WERI-Rb-1 (cell line): Measurements from ENCODE around the gene PTPRN2.

Experiments
- DNase-seq: peaks from one replicate; pipeline ENCODE4 v3.0.0-alpha.2; 2020
- H3K27ac ChIP-seq: fragments of 250-450 bp; sonication (Bioruptor Pico); 2 replicates; pipeline ENCODE4 v1.5.1; 2020; ENCODE audit warnings: mild to moderate bottlenecking, moderate library complexity
- H3K27me3 ChIP-seq: fragments of 250-450 bp; sonication (Bioruptor Pico); 2 replicates; pipeline ENCODE4 v1.5.1; 2021; ENCODE audit warnings: mild to moderate bottlenecking, low read depth, moderate library complexity; ENCODE audit not compliant: insufficient read depth, severe bottlenecking
- H3K36me3 ChIP-seq: fragments of 250-450 bp; sonication (Bioruptor Pico); 2 replicates; pipeline ENCODE4 v1.5.1; 2020; ENCODE audit warnings: mild to moderate bottlenecking, moderate library complexity
- H3K4me3 ChIP-seq: 2 replicates; pipeline ENCODE4 v1.5.1; 2011; ENCODE audit warnings: low read depth, mild to moderate bottlenecking, control low read depth, low read length
- H3K9me3 ChIP-seq: fragments of 250-450 bp; sonication (Bioruptor Pico); 2 replicates; pipeline ENCODE4 v1.5.1; 2021; ENCODE audit warnings: mild to moderate bottlenecking, moderate library complexity; ENCODE audit not compliant: severe bottlenecking
- TF ChIP-seq, protein P1 (sequence below): IDR thresholded peaks from 2 replicates; pipeline ENCODE4 v1.5.1; 2011; ENCODE audit warnings: low read depth, mild to moderate bottlenecking, control low read depth, inconsistent platforms, low read length

PTPRN2 gene

GRCh38 chr7:158134824-158135223 is 452.8 kb downstream of the PTPRN2 start:
- TF ChIP-seq, protein P1, sequence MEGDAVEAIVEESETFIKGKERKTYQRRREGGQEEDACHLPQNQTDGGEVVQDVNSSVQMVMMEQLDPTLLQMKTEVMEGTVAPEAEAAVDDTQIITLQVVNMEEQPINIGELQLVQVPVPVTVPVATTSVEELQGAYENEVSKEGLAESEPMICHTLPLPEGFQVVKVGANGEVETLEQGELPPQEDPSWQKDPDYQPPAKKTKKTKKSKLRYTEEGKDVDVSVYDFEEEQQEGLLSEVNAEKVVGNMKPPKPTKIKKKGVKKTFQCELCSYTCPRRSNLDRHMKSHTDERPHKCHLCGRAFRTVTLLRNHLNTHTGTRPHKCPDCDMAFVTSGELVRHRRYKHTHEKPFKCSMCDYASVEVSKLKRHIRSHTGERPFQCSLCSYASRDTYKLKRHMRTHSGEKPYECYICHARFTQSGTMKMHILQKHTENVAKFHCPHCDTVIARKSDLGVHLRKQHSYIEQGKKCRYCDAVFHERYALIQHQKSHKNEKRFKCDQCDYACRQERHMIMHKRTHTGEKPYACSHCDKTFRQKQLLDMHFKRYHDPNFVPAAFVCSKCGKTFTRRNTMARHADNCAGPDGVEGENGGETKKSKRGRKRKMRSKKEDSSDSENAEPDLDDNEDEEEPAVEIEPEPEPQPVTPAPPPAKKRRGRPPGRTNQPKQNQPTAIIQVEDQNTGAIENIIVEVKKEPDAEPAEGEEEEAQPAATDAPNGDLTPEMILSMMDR = no peak
- no peak for DNase-seq
- Histone ChIP-seq H3K9me3 (no peaks in the 10 kb centered on the region), H3K27me3 (no peaks in the 10 kb centered on the region), H3K27ac (no peak overlapping the region), H3K36me3 (no peaks in the 10 kb centered on the region), H3K4me3 (no peak overlapping the region)

GRCh38 chr7:158133515-158134271 is 453.9 kb downstream of the PTPRN2 start:
- no peaks in the 10 kb centered on the region for H3K27me3 ChIP-seq
- no peaks in the 10 kb centered on the region for H3K36me3 ChIP-seq

DNA sequence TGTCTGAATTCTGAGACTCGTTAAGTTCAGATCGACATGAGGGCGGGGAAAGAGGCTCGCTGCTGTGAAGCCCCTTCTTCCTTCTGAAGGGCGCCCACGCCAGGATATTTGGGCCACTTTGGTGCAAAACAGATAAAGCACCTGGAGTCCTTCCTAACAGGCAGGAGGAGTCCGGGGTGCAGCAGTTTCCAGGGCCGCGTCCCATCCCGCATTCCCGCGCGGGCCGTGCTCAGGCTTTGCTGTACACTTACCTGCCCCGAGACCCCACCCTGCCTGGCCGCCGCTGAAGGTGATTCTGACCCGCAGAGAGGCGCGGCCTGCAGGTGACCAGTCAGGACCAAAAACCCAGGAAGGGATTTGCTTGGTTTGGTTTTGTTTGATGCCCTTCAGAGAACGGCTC is 454.6 kb downstream of the PTPRN2 start:
- Histone ChIP-seq H3K36me3 (no peaks in the 10 kb centered on the region), H3K9me3 (no peaks in the 10 kb centered on the region), H3K27me3 (no peaks in the 10 kb centered on the region), H3K4me3 (no peak overlapping the region), H3K27ac (no peak overlapping the region)
- TF ChIP-seq, protein P1 = no peak
- DNase-seq = no peak

More at GRCh38 chr7:158133515-158134271, 453.9 kb downstream of the PTPRN2 start:
- Histone ChIP-seq H3K9me3 (no peaks in the 10 kb centered on the region), H3K27ac (no peak overlapping the region), H3K4me3 (no peak overlapping the region)
- TF ChIP-seq, protein P1 = no peak
- no peak for DNase-seq

DNA sequence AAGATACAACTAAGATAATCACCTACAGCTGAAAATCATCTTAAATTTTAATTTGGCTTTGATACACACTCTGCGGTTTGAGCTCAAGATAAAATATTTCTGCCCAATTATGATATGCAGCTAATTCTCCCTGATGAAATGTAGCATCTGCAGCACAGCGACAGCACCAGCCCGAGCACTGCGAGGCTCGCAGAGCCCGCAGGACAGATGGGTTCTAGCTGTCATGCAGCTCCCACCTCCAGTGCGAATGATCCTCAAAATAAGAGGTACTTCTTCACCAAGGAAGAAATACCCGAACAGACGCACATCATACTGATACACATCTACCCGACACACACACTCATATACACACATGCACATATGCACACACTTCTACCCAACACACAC is 457.6 kb downstream of the PTPRN2 start:
- Histone ChIP-seq H3K27ac (no peak overlapping the region), H3K4me3 (no peak overlapping the region), H3K9me3 (no peaks in the 10 kb centered on the region), H3K36me3 (no peaks in the 10 kb centered on the region), H3K27me3 (no peaks in the 10 kb centered on the region)
- TF ChIP-seq, protein P1 = no peak
- DNase-seq = no peak

GRCh38 chr7:158129037-158130022 is 458.3 kb downstream of the PTPRN2 start:
- Histone ChIP-seq H3K27ac (no peak overlapping the region), H3K9me3 (no peaks in the 10 kb centered on the region), H3K4me3 (no peak overlapping the region), H3K36me3 (no peaks in the 10 kb centered on the region), H3K27me3 (no peaks in the 10 kb centered on the region)
- no peak for DNase-seq
- TF ChIP-seq, protein P1 = no peak
